ENCODE data around the gene ZNF470.

GRCh38 chr19:56573914-56574313 lies 6.6 kb downstream of the ZNF470 start:
- TF ChIP-seq, protein P1, sequence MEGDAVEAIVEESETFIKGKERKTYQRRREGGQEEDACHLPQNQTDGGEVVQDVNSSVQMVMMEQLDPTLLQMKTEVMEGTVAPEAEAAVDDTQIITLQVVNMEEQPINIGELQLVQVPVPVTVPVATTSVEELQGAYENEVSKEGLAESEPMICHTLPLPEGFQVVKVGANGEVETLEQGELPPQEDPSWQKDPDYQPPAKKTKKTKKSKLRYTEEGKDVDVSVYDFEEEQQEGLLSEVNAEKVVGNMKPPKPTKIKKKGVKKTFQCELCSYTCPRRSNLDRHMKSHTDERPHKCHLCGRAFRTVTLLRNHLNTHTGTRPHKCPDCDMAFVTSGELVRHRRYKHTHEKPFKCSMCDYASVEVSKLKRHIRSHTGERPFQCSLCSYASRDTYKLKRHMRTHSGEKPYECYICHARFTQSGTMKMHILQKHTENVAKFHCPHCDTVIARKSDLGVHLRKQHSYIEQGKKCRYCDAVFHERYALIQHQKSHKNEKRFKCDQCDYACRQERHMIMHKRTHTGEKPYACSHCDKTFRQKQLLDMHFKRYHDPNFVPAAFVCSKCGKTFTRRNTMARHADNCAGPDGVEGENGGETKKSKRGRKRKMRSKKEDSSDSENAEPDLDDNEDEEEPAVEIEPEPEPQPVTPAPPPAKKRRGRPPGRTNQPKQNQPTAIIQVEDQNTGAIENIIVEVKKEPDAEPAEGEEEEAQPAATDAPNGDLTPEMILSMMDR (IDR thresholded peaks at IDR 0.05): no peak
- TF ChIP-seq POLR2AphosphoS5 (IDR thresholded peaks at IDR 0.05) (no peak), POLR2A (IDR thresholded peaks at IDR 0.05) (no peak), EP300 (IDR thresholded peaks at IDR 0.05) (no peak)
